NCI-H69 (cell line): Measurements from ENCODE around the gene CWC27.
"Not testable (repeated sequence)": the region's sequence is repeated elsewhere in the genome, so short reads cannot be mapped to it uniquely, and the experiment has no call there.

ENCODE experiments used
- DNase-seq: peaks from one replicate; lab custom pipeline; 2025; lab: John Stamatoyannopoulos, UW

Gene CWC27

GRCh38 chr5:64789457-64789856 lies 20.7 kb downstream of the CWC27 start:
- no peak for DNase-seq

DNA sequence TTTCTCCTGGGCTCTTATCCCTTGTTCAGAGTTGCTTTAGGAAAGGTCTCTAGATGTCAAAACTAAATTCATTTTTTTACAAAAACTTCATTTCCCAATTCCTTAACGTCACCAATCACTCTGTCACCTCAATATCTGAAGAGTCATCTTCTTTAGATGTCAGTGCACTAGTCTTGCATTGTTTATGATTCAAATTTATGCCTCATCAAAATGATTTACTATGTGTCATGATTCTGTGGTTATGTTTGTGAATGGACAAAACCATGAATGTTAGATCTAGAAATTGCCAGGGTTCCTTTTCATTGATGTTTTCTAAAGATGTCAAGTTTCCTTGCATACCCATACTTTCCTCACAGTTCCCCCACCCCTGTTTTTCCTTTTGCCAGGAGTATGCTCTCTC lies 21.5 kb downstream of the CWC27 start:
- no peak for DNase-seq

DNA sequence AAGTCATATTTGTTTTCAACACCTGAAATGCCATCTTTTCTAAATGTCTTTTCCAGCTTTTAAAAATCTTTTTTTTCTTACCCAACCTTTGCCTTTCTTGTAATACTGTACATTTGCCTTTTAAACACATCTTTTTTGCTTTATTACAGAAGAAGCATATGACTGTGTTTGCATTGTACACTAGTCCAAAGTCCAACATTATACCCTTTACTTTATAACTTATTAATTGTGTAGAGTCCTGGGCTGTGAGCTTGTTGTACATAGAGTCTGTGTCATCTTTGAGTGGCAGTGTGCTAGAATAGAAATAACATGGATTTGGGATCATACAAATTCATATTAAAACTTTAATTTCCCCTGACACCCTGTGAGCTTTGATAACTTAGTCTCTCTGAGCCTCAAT lies 23.7 kb downstream of the CWC27 start:
- no peak for DNase-seq

DNA sequence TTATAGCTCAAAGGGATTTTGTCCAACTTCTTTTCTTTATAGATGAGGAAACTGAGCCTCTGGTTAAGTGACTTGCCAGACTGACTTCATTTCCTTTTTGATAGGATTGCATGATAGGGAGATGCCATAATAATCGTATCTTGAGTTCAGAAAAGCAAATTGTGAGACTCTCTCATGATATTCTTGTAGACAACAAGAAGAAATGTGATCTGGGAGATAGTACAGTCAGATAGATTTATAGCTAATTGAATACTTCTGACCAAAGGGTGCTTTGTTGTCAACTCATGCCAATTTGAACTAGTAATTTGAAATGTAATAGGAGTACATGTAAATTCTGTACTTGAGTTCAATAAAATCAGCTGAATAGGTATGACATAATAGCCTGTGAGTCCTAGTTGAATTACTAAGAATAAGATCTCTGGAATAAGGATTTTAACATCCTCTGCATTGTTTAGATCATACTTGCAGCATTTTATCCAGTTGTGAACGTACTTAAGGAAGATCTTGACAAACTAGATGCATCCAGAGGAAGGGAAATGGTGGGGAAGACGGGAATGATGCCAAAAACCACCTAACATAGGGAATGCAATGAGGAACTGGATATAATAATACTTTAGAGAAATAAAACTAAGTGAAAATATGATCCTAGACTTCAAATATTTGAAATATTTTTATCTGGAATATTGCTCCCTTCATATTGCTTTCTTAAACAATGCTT lies 25.5 kb downstream of the CWC27 start:
- DNase-seq = no peak

DNA sequence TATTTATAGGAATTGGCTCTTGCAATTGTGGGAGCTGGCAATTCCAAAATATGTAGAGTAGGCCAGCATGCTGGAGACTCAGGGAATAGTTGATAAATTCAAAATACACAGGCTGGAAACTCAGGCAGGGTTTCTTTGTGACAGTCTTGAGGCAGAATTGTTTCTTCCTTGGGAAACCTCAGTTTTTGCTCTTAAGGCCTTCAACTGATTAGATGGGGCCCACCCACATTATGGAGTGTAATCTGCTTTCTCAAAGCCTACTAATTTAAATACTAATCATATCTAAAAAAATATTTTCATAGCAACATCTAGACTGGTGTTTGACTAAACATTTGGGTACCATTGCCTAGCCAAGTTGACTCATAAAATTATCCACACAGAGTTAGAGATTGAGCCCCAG lies 27.6 kb downstream of the CWC27 start:
- no peak for DNase-seq

- no peak for DNase-seq
Observed at GRCh38 chr5:64800926-64801325, 32.2 kb downstream of the CWC27 start.

- no peak for DNase-seq
Observed at GRCh38 chr5:64806537-64806936, 37.8 kb downstream of the CWC27 start.

GRCh38 chr5:64807520-64807919 lies 38.8 kb downstream of the CWC27 start:
- DNase-seq = no peak

DNA sequence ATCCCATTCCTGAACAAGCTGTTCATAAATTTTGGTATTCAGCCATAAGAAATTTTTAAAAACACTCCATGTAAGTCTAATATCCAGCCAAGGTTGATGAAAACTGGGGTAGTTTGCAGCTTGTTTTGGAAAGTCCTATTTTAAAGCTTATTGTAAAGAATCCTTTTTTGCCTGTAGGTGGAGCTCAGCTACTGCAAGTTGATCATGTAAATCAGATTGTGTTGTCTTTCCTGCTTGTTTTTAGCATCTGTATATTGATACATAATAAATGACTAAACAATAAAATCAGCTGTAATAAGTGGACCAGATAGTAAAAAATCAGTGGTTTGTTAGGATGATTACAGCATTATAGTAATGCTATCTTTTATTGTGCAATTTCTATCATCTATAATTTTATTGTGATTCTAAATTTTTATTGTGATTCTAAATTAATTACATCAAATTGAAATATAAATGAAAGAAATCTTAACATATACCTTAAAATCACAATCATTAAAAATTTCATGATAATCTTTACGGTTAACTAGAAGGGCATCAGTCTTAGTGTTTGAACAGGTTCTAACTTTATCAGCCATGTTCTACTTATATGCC lies 42.4 kb downstream of the CWC27 start:
- DNase-seq = peak; percentile 81

DNA sequence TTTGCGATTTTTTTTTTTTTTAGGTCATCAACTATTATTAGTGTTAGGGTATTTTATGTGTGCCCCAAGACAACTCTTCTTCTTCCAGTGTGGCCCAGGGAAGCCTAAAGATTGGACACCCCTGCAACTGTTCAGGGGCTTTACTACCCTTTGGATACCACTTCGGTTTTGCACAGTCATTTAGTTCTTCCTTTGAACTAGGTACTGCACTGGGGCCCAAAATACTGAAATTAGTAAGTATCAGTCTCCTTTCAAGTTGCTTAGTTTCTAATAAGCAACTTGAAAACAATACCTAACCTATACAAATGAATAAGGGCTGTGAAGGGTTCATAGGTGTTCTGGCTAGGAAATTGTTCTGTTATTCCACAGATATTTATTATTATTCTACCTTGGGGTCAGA lies 45.3 kb downstream of the CWC27 start:
- DNase-seq = no peak

DNA sequence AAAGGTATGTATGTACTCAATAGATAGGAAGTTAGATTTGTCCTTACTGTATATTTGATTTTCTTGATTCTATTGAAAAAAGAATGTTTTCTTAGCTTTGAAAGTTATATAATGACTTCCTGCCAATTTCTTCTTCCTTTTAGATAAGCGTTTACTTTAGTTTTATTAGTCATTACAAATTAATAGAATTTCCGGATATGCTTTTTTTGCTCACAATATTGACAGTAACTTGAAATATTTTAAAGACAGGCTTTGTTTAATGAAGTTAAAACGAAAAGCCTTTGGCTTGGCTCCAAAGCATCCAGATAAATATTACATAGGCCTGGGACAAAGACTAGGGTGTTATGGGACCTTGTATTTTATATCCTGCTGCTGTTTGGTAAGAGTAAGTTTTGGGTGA lies 49.5 kb downstream of the CWC27 start:
- DNase-seq = no peak

- not testable (repeated sequence) for DNase-seq
Observed at GRCh38 chr5:64819345-64819744, 50.6 kb downstream of the CWC27 start.

- DNase-seq = no peak
Observed at GRCh38 chr5:64822320-64822719, 53.6 kb downstream of the CWC27 start.

GRCh38 chr5:64826541-64826940 lies 57.8 kb downstream of the CWC27 start:
- no peak for DNase-seq

- no peak for DNase-seq
Observed at GRCh38 chr5:64827703-64828102, 59.0 kb downstream of the CWC27 start.

- not testable (repeated sequence) for DNase-seq
Observed at GRCh38 chr5:64830650-64831049, 61.9 kb downstream of the CWC27 start.

- no peak for DNase-seq
Observed at GRCh38 chr5:64831996-64832395, 63.3 kb downstream of the CWC27 start.

- no peak for DNase-seq
Observed at GRCh38 chr5:64834037-64834436, 65.3 kb downstream of the CWC27 start.

GRCh38 chr5:64834611-64835010 lies 65.9 kb downstream of the CWC27 start:
- no peak for DNase-seq

DNA sequence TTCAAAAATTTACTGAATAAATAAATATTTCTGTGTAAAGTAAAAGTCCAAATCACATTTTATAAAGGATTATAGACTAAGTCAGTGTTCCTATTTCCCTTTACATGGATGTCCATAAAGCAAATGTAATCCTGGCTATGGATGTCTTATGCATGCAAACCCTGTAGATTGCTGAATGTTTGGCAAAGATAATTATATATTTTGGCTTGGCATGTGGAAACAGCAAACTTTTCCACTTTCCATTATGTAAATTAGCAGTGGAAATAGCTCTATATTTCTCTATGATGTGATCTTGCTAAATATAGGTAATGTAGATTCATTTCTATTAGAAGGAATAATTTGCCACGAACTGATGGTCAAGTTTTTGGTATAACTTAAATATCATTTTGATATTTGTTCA lies 66.5 kb downstream of the CWC27 start:
- DNase-seq = no peak

DNA sequence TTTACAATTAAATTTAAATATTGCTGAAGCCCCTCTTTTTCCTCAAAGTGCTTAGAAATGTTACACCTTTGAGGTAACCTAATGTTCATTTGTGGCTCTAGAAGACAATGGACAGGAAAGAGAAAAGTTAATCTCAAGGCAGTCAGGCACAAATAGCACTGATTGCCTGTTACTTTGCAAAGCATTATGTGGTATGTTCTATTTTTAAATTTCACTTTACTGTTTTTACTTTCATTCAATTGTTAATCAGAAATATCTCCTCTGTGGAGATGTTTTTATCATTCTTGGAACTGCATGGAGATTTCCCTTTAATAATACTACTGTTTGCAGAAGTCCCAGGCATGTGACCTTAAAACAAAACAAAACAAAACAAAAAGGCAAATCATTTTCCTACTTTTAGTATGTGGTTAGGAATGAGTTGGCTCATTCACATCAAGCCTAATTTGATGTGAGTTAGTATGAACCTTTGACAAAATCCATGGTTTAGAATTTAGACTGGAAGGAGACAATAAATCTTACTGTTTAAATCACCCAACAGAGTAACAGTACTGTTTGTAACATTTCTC lies 67.5 kb downstream of the CWC27 start:
- DNase-seq = no peak

- DNase-seq = no peak
Observed at GRCh38 chr5:64836786-64837185, 68.1 kb downstream of the CWC27 start.

DNA sequence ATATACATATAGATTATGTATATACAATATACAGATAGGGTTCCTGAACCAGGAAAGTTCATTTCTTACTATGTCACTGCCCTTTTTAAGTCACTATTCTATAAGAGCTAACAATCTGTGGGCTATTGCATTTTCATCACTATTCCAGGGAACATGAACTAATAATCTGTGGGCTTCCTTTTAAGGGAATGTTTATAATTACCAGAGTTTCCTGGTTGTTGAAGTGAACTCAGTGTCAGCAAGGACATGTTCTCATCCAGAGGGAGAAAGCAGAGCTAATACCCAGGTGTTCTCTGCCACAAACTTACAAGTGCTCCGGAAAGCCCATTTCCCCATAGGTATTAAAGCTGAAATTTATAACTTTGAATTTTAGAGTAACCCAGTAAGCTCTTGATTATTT lies 69.6 kb downstream of the CWC27 start:
- DNase-seq = no peak

GRCh38 chr5:64838803-64839202 lies 70.1 kb downstream of the CWC27 start:
- DNase-seq = no peak
